HEK293 (cell line): ENCODE results near the gene SH3PXD2B.

Source experiments
- MZF1 ChIP-seq: fragments of 450-650 bp; formaldehyde crosslinking; IDR thresholded peaks from 2 replicates; pipeline ENCODE4 v1.5.1; 2017; ENCODE audit warnings: missing biosample characterization, missing genetic modification characterization, borderline replicate concordance
- ZNF23 ChIP-seq: fragments of 450-650 bp; formaldehyde crosslinking; IDR thresholded peaks from 2 replicates; pipeline ENCODE4 v1.5.1; 2016; ENCODE audit warnings: missing biosample characterization, missing genetic modification characterization, borderline replicate concordance
- ZNF24 ChIP-seq: fragments of 450-650 bp; formaldehyde crosslinking; IDR thresholded peaks from 2 replicates; pipeline ENCODE4 v1.5.1; 2016; ENCODE audit warnings: missing biosample characterization, missing genetic modification characterization
- ZNF350 ChIP-seq: fragments of 450-650 bp; formaldehyde crosslinking; IDR thresholded peaks from 2 replicates; pipeline ENCODE4 v1.5.0; 2017; ENCODE audit warnings: missing biosample characterization, mild to moderate bottlenecking, missing genetic modification characterization
- ZNF548 ChIP-seq: fragments of 450-650 bp; formaldehyde crosslinking; IDR thresholded peaks from 2 replicates; pipeline ENCODE4 v1.5.1; 2016; ENCODE audit warnings: missing biosample characterization, missing genetic modification characterization
- ZNF837 ChIP-seq: fragments of 450-650 bp; formaldehyde crosslinking; IDR thresholded peaks from 2 replicates; pipeline ENCODE4 v1.5.1; 2016; ENCODE audit warnings: missing biosample characterization, missing genetic modification characterization
- TF ChIP-seq, protein P1 (sequence below): fragments of 450-650 bp; formaldehyde crosslinking; IDR thresholded peaks from 2 replicates; pipeline ENCODE4 v1.5.1; 2016; ENCODE audit warnings: missing biosample characterization, missing genetic modification characterization
- TF ChIP-seq, protein P2 (sequence below): fragments of 450-650 bp; formaldehyde crosslinking; IDR thresholded peaks from 2 replicates; pipeline ENCODE4 v1.5.1; 2016; ENCODE audit warnings: missing biosample characterization, missing genetic modification characterization
- TF ChIP-seq, protein P3 (sequence below): fragments of 450-650 bp; formaldehyde crosslinking; IDR thresholded peaks from 2 replicates; pipeline ENCODE4 v1.5.1; 2016; ENCODE audit warnings: missing biosample characterization, missing genetic modification characterization, low read depth
- TF ChIP-seq, protein P4 (sequence below): fragments of 450-650 bp; IDR thresholded peaks from 2 replicates; pipeline ENCODE4 v1.5.1; 2018; ENCODE audit warnings: missing biosample characterization, mild to moderate bottlenecking, missing genetic modification characterization
- TF ChIP-seq, protein P5 (sequence below): fragments of 450-650 bp; formaldehyde crosslinking; IDR thresholded peaks from 2 replicates; pipeline ENCODE4 v1.5.1; 2016; ENCODE audit warnings: missing biosample characterization, missing genetic modification characterization

DNA sequence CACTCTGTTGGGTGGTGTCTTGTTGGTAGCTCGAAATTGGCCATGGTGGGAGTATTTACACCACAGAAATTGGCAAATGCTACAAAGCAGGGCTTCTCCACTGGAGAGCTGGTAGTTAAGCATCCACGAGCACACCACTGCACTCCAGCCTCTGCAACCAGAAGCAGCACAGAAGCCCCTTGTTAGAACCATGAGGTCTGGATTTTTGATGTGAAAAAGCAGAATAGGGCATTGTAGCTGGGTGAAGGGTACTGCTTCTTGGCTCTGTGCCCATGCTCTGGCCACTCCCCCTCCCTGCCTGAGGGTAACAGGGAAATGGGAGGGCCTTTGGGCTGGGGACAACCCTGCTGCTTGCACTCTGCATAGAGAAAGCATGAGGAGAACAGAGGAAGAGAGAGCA lies 89.6 kb downstream of the SH3PXD2B start:
- TF ChIP-seq, protein P1, sequence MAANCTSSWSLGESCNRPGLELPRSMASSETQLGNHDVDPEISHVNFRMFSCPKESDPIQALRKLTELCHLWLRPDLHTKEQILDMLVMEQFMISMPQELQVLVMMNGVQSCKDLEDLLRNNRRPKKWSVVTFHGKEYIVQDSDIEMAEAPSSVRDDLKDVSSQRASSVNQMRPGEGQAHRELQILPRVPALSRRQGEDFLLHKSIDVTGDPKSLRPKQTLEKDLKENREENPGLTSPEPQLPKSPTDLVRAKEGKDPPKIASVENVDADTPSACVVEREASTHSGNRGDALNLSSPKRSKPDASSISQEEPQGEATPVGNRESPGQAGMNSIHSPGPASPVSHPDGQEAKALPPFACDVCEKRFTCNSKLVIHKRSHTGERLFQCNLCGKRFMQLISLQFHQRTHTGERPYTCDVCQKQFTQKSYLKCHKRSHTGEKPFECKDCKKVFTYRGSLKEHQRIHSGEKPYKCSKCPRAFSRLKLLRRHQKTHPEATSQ (tag by site-specific recombination), result no peak
- TF ChIP-seq, protein P2, sequence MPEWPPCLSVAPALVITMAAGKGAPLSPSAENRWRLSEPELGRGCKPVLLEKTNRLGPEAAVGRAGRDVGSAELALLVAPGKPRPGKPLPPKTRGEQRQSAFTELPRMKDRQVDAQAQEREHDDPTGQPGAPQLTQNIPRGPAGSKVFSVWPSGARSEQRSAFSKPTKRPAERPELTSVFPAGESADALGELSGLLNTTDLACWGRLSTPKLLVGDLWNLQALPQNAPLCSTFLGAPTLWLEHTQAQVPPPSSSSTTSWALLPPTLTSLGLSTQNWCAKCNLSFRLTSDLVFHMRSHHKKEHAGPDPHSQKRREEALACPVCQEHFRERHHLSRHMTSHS (tag by site-specific recombination), result no peak
- no peak for TF ChIP-seq MZF1 (tag by site-specific recombination)
- TF ChIP-seq, protein P3, sequence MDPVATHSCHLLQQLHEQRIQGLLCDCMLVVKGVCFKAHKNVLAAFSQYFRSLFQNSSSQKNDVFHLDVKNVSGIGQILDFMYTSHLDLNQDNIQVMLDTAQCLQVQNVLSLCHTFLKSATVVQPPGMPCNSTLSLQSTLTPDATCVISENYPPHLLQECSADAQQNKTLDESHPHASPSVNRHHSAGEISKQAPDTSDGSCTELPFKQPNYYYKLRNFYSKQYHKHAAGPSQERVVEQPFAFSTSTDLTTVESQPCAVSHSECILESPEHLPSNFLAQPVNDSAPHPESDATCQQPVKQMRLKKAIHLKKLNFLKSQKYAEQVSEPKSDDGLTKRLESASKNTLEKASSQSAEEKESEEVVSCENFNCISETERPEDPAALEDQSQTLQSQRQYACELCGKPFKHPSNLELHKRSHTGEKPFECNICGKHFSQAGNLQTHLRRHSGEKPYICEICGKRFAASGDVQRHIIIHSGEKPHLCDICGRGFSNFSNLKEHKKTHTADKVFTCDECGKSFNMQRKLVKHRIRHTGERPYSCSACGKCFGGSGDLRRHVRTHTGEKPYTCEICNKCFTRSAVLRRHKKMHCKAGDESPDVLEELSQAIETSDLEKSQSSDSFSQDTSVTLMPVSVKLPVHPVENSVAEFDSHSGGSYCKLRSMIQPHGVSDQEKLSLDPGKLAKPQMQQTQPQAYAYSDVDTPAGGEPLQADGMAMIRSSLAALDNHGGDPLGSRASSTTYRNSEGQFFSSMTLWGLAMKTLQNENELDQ (tag by site-specific recombination), result no peak
- TF ChIP-seq, protein P4, sequence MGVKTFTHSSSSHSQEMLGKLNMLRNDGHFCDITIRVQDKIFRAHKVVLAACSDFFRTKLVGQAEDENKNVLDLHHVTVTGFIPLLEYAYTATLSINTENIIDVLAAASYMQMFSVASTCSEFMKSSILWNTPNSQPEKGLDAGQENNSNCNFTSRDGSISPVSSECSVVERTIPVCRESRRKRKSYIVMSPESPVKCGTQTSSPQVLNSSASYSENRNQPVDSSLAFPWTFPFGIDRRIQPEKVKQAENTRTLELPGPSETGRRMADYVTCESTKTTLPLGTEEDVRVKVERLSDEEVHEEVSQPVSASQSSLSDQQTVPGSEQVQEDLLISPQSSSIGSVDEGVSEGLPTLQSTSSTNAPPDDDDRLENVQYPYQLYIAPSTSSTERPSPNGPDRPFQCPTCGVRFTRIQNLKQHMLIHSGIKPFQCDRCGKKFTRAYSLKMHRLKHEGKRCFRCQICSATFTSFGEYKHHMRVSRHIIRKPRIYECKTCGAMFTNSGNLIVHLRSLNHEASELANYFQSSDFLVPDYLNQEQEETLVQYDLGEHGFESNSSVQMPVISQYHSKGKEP (tag by site-specific recombination), result no peak
- TF ChIP-seq ZNF350 (tag by site-specific recombination), result no peak
- no peak for TF ChIP-seq ZNF23
- TF ChIP-seq, protein P5, sequence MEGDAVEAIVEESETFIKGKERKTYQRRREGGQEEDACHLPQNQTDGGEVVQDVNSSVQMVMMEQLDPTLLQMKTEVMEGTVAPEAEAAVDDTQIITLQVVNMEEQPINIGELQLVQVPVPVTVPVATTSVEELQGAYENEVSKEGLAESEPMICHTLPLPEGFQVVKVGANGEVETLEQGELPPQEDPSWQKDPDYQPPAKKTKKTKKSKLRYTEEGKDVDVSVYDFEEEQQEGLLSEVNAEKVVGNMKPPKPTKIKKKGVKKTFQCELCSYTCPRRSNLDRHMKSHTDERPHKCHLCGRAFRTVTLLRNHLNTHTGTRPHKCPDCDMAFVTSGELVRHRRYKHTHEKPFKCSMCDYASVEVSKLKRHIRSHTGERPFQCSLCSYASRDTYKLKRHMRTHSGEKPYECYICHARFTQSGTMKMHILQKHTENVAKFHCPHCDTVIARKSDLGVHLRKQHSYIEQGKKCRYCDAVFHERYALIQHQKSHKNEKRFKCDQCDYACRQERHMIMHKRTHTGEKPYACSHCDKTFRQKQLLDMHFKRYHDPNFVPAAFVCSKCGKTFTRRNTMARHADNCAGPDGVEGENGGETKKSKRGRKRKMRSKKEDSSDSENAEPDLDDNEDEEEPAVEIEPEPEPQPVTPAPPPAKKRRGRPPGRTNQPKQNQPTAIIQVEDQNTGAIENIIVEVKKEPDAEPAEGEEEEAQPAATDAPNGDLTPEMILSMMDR (tag by site-specific recombination), result no peak
- TF ChIP-seq ZNF837 (tag by site-specific recombination), result no peak
- TF ChIP-seq ZNF24 (tag by site-specific recombination), result no peak
- no peak for TF ChIP-seq ZNF548
